Loucy (cell line): Measurements from ENCODE around the gene SGMS2.

Source experiments
- H2AFZ ChIP-seq: fragments of 200-600 bp; sonication (generic); 2 replicates; pipeline ENCODE4 v1.6.0; 2016; ENCODE audit warnings: antibody characterized with exemption, mild to moderate bottlenecking, low read length, moderate library complexity
- H3F3A ChIP-seq: fragments of 200-600 bp; 2 replicates; pipeline ENCODE4 v1.6.0; 2016; ENCODE audit warnings: antibody characterized with exemption, low read depth, mild to moderate bottlenecking
- H3K27me3 ChIP-seq: fragments of 200-600 bp; sonication (generic); 2 replicates; pipeline ENCODE4 v1.6.1; 2014; ENCODE audit warnings: low read length, mild to moderate bottlenecking; ENCODE audit not compliant: insufficient read depth, poor library complexity, severe bottlenecking
- H3K36me3 ChIP-seq: fragments of 200-600 bp; sonication (generic); 2 replicates; pipeline ENCODE4 v1.6.1; 2016; ENCODE audit warnings: low read length; ENCODE audit not compliant: insufficient read depth
- H3K4me1 ChIP-seq: fragments of 200-600 bp; sonication (generic); 2 replicates; pipeline ENCODE4 v1.5.1; 2014; ENCODE audit warnings: low read length, mild to moderate bottlenecking; ENCODE audit not compliant: insufficient read depth, poor library complexity, severe bottlenecking
- H3K4me2 ChIP-seq: fragments of 200-600 bp; sonication (generic); 2 replicates; pipeline ENCODE4 v1.6.0; 2014; ENCODE audit warnings: antibody characterized with exemption, low read length, low read depth, mild to moderate bottlenecking; ENCODE audit not compliant: poor library complexity, severe bottlenecking
- H3K4me3 ChIP-seq: fragments of 200-600 bp; sonication (generic); 2 replicates; pipeline ENCODE4 v1.5.1; 2014; ENCODE audit warnings: low read length, mild to moderate bottlenecking, mixed read lengths; ENCODE audit not compliant: poor library complexity, severe bottlenecking
- H3K79me2 ChIP-seq: fragments of 200-600 bp; sonication (generic); 2 replicates; pipeline ENCODE4 v1.6.1; 2014; ENCODE audit warnings: low read length; ENCODE audit not compliant: insufficient read depth
- H3K9ac ChIP-seq: fragments of 200-600 bp; sonication (generic); 2 replicates; pipeline ENCODE4 v1.6.0; 2014; ENCODE audit warnings: mild to moderate bottlenecking, low read depth, low read length, moderate library complexity; ENCODE audit not compliant: poor library complexity, severe bottlenecking
- H3K9me2 ChIP-seq: fragments of 200-600 bp; sonication (generic); replicated peaks from 2 replicates; pipeline ENCODE4 v1.6.1; 2016; ENCODE audit warnings: low read depth, low read length, mixed read lengths
- H3K9me3 ChIP-seq: fragments of 200-600 bp; sonication (generic); 2 replicates; pipeline ENCODE4 v1.6.1; 2014; ENCODE audit warnings: mild to moderate bottlenecking, antibody characterized with exemption, low read length, low read depth; ENCODE audit not compliant: insufficient read depth
- H4K20me1 ChIP-seq: fragments of 200-600 bp; sonication (generic); 2 replicates; pipeline ENCODE4 v1.6.0; 2014; ENCODE audit warnings: antibody characterized with exemption, low read length, mild to moderate bottlenecking; ENCODE audit not compliant: insufficient read depth, poor library complexity, severe bottlenecking
- CTCF ChIP-seq: fragments of 200-600 bp; sonication (generic); conservative IDR thresholded peaks from 2 replicates; pipeline ENCODE4 v1.5.1; 2014; ENCODE audit warnings: mild to moderate bottlenecking, antibody characterized with exemption, low read length
- EZH2phosphoT487 ChIP-seq: fragments of 200-600 bp; IDR thresholded peaks from 2 replicates; pipeline ENCODE4 v1.6.1; 2018; ENCODE audit warnings: antibody characterized with exemption, mild to moderate bottlenecking, moderate library complexity, borderline replicate concordance

SGMS2 gene

DNA sequence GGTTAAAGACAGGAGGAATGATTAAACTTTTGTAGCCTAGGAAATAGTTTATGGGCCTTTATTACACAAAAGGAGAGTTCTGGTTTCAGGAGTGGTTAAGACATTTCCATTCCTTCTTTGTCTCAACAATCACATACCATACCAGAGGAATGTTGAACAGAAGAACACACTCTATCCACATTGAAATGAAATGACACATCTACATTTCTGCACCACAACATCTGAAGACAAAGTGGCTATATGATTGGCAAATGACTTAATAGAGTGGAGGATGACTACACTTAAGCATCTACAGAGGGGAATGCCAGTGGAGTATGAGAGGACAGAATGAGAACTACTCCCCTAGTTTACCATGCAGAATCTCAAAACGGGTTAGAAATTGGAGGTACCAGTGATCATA, 114.6 kb downstream of the SGMS2 start:
- Histone ChIP-seq H3K9ac (no peak overlapping the region), H3F3A (no peaks in the 10 kb centered on the region), H2AFZ (no peak overlapping the region), H3K4me2 (no peak overlapping the region), H3K4me3 (no peak overlapping the region), H3K4me1 (no peaks in the 10 kb centered on the region), H3K9me2 (no peaks in the 10 kb centered on the region), H3K27me3 (no peaks in the 10 kb centered on the region), H3K79me2 (no peaks in the 10 kb centered on the region), H4K20me1 (no peaks in the 10 kb centered on the region), H3K9me3 (no peaks in the 10 kb centered on the region), H3K36me3 (no peaks in the 10 kb centered on the region)
- TF ChIP-seq EZH2phosphoT487 (no peak), CTCF (no peak)

- H3K9me3 ChIP-seq, result no peaks in the 10 kb centered on the region
- no peaks in the 10 kb centered on the region for H3K9me2 ChIP-seq
- no peak overlapping the region for H3K4me3 ChIP-seq
- H2AFZ ChIP-seq, result no peak overlapping the region
- H3K79me2 ChIP-seq, result no peaks in the 10 kb centered on the region
- H3K4me2 ChIP-seq, result no peak overlapping the region
- no peaks in the 10 kb centered on the region for H3K4me1 ChIP-seq
- H4K20me1 ChIP-seq, result no peaks in the 10 kb centered on the region
- TF ChIP-seq EZH2phosphoT487, result no peak
- no peak for TF ChIP-seq CTCF
- no peaks in the 10 kb centered on the region for H3K27me3 ChIP-seq
- no peaks in the 10 kb centered on the region for H3K36me3 ChIP-seq
- H3K9ac ChIP-seq, result no peak overlapping the region
- no peaks in the 10 kb centered on the region for H3F3A ChIP-seq
These were observed 121.1 kb downstream of the SGMS2 start for GRCh38 chr4:107945809-107946208.

DNA sequence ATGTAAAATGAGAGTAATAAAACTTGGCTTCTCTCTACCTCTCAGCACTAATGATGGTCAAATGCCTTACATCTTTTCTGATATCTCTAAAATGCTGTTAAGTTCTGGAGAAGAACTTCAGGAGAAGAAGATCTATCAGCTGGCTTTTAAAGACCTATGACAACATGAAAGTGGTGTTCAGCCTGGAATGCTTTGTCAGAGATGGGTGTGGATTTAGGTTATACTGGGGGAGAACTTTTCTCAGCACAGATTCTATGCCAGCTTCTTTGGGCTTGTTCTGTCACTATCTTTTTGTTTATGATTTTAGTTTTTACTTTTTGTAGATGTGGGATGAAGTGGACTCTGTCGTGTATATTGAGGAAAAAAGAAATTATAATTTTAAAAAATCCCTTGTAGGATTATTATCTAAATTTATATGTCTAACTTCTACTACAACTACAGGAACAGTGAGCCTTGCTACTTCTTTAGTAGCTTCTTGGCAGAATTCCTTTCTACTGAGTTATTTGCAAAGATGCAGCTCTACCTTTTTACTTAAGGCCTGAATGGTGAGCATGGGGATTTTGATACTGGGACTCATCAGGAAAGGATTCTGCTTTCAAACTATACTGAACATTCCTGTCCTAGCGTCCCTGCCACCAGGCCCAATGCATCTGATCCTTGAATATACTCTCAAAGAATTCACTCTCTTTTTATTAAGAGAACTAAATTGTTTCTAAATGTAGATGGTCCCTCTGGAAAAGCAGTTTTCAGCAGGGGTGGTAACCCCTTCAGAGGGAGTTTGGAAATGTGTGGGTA, 126.2 kb downstream of the SGMS2 start:
- no peaks in the 10 kb centered on the region for H3F3A ChIP-seq
- H3K4me2 ChIP-seq, result no peak overlapping the region
- H3K9me2 ChIP-seq, result no peaks in the 10 kb centered on the region
- no peaks in the 10 kb centered on the region for H3K4me1 ChIP-seq
- H3K79me2 ChIP-seq, result no peaks in the 10 kb centered on the region
- H4K20me1 ChIP-seq, result no peaks in the 10 kb centered on the region
- no peak overlapping the region for H3K9ac ChIP-seq
- no peak overlapping the region for H2AFZ ChIP-seq
- TF ChIP-seq CTCF (no peak), EZH2phosphoT487 (no peak)
- no peaks in the 10 kb centered on the region for H3K27me3 ChIP-seq
- no peaks in the 10 kb centered on the region for H3K36me3 ChIP-seq
- no peak overlapping the region for H3K4me3 ChIP-seq
- no peaks in the 10 kb centered on the region for H3K9me3 ChIP-seq
